Prostate gland (tissue), 2 donors: Measurements from ENCODE around the gene LAS1L.

Source experiments
- CTCF ChIP-seq, 4 experiments: fragments of 200-600 bp in 2 of 4; fragments of 450-650 bp in 2 of 4; sonication (generic) in 2 of 4; IDR thresholded peaks; 1 replicate in 3 of 4; 2 replicates in 1 of 4; pipeline ENCODE4 v1.5.1; 2016 to 2019; ENCODE audit warnings: antibody characterized with exemption in 4 of 4, mild to moderate bottlenecking in 2 of 4, moderate library complexity in 2 of 4
- POLR2A ChIP-seq: fragments of 450-650 bp; IDR thresholded peaks from one replicate; pipeline ENCODE4 v1.6.1; 2016; ENCODE audit warnings: antibody characterized with exemption, mild to moderate bottlenecking

- TF ChIP-seq POLR2A: no peak
- no peak for TF ChIP-seq CTCF (IDR thresholded peaks at IDR 0.05)
Observed at GRCh38 chrX:65463550-65463949, 71.0 kb downstream of the LAS1L start.
